Measurements from ENCODE around the gene PTPRM.

Gene PTPRM

DNA sequence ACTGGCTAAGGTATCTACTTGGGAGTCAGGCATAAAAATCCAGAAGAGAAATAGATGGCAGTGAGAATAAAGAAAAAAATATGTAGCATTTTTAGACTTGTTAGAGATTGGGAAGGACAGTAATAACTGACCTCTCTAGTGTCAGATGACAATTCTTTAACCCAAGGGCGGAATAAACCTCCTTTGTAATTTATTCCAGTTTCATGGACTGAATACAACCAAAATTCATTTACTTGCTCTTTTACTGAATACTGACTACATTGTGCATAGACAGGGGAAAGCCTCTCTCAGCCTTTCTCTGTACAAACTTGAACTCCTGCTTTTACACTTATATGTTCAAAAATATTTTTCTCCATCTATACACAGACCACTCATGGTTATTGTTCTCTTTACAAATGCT, 566.8 kb downstream of the PTPRM start:
- DNase-seq = no peak

DNA sequence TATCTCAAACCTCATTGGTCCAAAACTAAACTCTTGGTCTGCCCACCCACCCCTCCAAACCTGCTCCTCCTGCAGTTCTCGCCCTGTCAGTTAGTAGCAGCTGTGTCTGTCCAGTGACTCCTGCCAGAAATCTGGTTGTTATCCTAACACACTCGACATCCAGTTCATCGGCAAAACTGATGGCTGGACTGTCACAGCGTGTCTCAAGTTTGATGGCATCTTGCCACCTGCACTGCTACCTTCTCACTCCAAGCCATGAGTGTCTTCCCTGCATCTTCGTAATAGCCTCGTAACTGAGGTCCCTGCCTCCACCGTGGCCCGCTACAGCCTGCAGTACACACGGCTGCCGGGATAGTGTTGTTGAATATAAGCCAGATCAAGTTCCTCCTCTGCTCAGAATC, 572.0 kb downstream of the PTPRM start:
- DNase-seq = no peak

DNA sequence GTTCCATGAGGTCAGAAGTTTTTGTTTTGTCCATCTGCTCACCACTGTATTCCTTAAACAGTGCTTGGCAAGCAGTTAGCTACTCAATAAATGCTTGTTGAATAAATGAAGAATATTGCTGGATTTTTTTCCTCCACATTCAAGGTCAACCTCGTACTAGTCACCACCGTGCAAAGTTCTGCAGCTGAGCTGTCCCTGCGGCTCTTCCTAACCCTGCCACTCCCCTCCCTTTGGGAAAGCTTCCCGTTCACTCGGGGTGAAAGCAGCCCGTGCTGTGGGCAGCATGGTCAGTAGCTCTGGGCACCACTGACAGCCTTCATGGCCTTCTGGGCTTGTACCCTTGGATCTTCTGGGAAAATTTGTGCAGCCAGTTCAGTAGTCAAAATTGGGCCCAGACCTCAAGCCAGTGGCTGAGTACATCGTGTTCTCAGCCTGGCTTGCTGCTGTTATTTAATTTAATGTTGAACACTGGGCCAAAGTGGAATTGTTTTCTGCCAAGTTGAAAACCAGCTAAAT, 572.8 kb downstream of the PTPRM start:
- DNase-seq = no peak

DNA sequence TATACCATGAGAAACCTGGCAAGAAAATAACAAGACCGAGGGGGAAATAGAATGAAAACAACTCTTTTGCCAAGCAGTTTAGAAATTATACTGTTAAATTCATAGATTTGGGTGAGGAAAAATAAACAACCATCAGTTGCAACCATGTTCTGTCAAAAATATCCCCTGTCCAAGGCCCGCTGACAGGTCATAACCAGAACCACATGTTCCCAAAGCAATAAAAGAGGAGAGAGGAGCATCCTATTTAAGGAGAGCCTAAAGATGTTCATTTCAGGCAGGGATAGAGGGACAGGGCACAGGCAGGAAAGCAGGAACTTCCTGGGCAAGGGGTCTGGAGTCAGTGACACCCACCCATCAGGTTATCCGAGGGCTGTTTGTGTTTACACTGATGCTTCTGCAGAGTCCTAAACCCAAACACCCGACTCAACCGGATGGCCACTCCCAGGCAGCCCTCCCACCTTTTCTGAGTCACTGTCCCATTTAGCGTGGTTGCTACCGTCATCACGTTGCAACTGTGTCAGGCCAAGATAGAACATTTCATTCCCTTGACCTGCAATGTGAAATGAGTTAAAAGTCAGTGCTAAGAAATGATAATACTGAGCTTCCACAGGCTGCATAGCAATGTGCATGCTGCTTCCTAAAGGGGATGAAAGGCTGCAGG, 573.9 kb downstream of the PTPRM start:
- no peak for DNase-seq

DNA sequence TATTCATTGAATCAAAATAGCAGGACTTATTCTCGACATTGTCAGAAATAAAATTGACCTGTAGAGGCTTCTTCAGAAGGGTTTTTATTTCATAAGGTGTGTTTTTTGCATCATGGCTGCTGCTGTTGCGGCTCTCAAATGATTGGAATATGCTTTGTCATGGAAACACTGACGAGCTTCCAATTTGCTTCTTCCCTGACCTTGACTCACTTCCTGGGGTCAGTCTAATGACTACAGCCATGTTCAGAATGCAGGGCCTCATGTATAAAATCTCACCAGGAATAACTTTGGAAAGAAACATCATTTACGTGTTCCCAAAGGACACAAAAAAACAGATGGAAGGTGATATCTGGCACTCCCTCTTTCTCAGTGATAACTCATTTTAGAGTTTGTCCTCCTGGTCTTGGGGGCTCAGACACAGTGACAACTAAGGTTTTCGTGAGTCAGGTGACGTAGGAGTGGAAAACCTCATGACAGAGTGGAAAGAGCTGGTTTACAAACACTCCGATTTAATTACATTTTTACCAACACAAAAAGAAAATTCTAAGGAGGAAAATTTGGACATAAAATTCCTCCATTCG, 575.1 kb downstream of the PTPRM start:
- no peak for DNase-seq

DNA sequence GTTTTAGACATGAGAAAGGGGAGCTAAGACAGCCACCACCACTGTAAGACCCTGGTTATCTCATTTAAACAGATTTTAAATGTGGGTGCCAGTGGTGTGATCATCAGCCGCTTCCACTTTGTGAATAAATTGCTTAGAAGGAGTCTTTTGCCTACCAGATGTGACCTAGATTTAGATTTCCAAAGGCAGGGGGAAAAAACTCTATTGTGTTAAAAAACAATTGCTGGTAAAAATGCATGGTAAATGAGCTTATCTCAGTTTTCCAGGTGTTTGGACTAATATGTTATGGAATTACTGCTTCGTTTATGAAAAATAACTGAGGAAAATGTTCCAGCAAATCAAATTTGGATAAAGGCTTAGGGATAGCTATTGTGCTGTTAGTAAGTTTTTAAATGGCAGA, 575.8 kb downstream of the PTPRM start:
- no peak for DNase-seq

DNA sequence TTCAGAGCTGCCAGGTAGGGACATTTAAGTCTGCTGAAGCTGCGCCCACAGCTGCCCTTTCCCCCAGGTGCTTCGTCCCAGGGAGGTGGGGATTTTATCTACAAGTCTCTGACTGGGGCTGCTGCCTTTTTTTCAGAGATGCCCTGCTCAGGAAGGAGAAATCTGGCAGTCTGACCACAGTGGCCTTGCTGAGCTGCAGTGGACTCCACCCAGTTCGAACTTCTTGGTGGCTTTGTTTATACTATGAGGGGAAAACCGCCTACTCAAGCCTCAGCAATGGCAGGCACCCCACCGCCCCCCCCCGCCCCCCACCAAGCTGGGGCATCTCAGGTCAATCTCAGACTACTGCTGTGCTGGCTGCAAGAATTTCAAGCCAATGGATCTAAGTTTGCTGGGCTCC, 584.1 kb downstream of the PTPRM start:
- no peak for DNase-seq

DNA sequence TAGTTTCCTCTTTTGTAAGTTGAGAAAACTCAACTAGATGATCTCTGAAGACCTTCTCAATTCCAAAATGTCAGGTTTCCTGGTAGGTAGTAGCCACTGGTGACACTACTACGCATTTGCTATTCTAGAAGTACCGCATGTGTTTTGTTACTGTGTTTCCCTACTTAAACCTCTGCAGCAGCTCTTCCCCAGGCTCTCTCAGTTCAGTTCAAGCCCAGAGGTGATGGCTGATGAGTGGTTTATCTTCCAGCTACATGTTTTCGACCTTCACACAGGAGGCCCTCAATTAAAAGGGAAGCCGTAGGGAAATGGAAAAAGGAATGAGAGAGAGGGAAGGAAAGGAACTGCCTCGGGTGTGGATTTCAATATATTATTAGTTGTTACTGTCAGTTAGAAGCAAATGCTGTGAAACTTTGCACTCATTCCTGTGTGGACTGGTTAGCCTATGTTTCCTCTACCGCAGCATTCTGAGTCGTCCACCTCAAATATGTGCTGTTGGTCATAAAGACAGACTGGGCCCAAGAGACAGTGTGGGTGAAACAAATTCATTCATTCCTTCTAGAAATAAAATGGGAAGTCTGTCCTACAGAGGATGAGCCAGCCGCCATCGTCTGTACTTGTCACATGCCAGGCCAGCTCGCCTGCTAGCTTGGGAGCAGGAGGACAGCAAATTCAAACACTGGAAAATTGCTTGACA, 586.9 kb downstream of the PTPRM start:
- DNase-seq = no peak

DNA sequence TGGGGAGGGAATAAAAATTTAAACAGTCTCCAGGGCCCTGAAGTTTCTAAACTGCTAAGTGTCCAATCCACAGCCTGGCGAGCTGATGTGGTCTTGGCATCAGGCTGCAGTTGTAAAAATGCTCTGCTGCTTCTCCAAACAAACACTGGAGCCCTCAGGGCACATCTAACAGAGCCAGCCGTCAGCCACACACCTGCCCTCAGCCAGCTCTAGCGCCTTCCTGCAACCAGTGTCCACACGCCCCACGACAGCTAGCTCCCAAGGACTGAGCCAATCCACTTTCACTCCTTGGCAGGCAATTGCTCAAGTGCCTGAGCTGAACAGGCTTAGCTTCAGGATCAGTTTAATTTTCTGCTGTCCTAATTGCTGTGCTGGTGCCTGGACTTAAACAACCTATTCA, 595.7 kb downstream of the PTPRM start:
- DNase-seq = no peak

DNA sequence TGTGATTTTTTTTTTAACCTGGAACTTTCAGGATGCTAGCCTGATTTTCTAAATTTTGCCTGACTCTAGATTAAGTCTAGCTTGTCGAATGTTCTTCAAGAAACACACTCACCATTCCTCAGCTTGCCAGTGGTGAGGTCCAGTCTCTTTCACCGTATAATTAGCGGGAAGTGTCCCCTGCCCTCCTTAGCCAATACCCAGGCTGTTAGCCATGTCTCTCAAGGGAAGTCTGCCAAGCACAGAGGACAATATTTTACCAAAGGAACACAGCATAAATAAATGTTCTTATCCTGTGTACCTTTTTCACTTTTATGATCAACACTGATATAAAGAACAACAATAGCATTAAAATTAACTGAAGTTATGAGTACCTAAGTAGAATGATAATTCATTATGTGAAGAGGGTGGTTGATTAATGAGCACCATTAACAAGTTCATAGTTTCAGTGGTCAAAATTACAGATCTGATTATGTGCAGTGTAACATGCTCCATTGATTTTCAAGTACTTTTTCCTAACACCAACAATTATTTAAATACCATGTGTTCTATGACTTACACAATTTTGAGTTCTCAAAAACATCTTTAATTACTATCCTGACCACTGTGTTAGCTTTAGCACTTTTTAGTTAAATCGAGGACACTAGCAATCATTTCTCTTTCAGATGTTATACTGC, 596.3 kb downstream of the PTPRM start:
- DNase-seq = no peak

DNA sequence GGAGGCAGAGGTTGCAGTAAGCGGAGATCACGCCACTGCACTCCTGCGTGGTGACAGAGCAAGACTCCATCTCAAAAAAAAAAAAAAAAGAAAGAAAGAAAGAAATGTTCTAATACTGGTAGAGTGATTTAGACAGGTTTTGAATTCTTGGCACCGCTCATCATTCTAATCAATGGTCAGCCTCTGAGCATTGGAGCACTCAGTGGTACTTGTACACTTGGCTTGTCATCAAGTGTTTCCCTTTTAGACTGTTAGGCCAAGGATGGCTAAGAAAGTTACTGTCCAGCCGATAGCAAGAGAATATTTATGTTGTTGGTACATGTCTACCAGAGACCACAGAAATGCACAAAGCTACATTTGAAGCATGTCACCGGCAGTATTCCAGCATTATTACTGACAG, 598.0 kb downstream of the PTPRM start:
- no peak for DNase-seq

DNA sequence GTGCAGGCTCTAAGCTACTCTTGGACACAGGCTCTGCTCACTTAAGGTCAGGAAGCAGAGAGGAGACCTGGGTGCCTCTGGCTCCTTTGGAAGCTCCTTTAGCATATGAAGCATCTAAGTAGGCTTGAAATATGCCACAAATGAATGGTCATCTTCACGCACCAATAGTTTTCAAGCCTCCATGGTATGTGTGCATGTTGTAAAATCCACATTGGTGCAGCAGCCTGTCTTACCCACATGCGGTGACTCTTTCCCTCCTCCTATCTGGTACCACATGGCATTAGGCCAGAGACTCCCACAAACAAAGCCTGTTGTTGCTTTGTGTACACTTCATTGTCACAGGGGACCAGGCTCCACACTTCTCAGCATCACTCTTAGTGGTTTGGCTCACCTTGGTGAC, 599.9 kb downstream of the PTPRM start:
- no peak for DNase-seq

DNA sequence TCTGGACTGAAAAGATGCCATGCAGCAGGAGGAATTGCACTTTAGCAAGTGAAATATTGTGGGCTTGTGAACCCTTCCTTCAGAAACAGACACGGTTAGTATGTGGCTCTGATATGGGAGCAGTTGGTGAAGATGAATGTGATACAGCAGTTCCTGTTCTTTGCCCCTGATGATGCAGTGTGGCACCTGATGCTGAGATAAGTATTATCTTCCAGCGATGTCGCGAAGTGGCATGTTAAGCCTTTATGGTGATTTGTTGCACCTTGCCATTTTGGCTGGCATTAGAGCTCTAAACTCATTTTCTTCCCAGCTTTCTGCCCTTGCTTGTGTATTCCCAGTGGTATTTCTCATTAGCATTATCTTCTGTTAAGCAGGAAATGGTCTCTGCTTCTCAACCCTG, 600.6 kb downstream of the PTPRM start:
- DNase-seq = no peak

DNA sequence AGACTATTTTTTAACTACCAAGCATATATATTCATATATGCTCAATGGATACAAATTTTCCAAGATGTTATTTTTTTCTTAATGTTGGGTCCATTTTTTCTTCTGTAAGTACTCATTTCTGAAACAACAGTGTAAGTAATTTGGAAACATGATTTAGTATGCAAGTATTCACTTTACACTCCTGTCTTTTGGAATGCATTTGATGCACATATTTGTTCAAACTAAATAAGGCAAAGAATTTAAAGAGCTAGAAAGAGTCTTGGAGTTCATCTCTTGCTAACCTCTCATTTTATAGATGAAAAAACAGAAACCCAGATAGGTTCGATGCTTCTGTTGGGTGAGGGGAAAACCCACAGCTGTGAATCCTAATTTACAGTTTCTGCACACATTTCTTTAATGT, 602.6 kb downstream of the PTPRM start:
- no peak for DNase-seq

DNA sequence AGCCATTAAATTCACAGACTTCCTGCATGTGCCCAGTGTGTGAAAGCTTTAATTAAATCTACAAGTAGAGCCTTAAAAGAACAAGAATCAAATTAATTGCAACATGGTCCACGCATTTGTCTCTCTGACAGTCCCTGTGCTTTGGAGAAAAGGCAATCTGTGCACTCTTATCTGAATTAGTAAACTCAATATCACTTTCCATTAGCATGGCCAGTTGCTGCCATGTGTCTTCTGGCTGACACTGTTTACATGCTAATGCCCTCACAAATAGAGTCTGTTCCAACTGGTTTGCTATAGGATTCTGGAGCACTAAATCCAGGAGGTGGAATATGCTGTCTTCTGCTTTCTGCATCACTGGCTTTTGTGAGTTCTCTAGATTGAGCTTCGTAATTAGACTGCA, 607.7 kb downstream of the PTPRM start:
- DNase-seq = no peak

DNA sequence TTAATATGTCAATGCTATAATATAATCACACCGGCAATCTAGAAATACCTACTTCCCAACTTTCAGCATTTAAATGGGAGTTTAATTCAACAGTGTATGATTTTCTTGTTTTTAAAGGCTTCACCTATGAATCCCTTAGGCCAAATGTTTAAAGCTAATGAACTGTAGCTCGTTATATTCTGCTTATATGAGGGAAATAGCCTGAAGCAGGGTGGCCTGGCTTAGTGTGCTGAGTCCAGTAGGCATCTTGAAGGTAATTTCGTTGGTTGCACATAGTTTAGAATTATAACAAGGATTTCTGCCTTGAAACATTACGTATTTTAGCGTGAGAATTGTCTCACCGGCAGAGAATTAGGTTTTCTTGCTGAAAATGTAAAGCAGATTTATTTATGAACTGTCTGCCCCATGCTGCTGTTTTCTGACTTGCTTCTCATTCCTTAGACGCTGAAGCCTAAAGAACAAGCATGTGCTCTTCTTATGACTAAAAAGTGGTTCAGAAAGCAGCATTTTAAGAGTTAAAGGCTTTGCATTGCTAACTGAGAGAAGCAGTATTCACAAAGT, 608.5 kb downstream of the PTPRM start:
- DNase-seq = no peak

DNA sequence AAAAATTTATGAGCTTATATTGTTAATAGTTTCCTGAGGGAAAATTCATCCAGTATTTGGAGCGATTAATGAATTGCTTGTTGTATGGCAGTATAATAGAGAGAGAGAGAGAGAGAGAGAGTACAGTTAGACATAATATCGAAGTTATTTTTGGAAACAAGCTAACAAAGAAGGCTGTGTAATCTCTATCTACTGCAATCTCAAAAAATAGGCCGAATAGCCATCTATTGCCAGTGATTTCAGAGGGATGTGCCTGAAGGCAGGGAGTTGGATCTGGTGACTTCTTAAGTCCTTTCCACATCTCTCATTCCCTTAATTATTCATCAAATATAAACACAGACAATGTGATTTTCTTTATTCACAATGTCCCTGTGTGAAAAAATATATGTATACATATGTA, 609.0 kb downstream of the PTPRM start:
- DNase-seq = no peak

DNA sequence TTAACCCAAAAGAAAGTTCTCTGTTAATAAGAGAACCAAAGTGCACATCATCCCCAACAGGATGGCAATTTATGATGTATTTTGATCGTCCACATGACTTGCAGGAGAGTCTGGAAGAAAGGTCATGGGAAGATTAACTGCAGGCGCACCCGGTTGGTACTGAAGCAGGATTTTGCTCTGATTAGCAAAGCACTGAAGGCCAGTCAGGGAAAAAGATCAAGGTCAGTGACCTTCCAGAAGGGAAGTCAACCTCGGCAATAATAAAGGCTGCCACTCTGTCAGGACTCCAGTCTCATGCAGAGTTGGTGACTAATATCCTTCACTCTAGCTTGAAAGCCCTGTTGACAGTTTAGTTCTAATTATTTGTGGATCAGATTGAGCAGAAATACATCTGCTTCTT, 609.4 kb downstream of the PTPRM start:
- no peak for DNase-seq

DNA sequence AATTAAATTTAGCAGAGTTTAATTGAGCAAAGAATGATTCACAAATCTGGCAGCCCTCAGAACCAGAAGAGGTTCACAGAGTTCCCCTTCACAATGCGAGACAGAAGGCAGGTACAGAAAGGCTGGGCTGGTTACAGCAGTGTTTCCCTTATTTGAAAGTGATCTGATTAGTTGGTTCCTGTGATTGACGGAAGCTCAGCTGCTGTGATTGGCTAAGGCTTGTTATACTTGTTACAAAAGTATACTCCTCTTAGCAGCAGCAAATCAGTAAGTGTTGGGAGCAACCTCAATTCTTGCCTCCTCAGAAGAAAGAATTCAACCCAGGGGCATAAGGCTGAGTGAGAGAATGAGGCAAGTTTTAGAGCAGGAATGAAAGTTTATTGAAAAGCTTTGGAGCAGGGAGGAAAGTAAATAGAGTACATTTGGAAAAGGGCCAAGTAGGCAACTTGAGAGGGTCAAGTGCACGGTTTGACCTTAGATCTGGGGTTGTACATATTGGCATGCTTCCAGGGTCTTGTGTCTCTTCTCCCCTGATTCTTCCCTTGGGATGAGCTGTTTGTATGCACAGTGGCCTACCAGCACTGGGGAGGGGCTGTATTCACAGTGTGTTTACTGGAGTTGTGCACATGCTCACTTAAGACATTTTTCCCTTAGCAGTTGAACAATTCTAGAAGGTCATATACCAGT, 610.4 kb downstream of the PTPRM start:
- no peak for DNase-seq

DNA sequence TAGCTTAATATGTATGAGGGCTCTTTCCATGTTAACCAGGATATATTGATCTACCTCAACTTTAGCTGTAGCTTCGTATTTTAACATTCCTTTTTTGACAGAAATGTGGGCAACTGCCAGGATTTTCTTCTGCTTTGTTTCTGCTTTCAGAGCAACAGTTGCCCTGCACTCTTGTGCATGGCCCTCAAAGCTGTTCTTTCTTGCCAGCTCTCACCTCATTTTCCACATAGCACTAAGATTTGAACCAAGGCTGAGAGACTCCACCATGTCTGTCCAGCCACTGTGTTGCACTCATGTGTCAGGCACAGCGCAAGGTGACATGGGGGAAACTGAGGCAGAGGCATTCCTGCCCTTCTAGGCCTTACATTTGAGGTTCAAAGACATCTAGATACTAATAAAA, 619.3 kb downstream of the PTPRM start:
- no peak for DNase-seq

DNA sequence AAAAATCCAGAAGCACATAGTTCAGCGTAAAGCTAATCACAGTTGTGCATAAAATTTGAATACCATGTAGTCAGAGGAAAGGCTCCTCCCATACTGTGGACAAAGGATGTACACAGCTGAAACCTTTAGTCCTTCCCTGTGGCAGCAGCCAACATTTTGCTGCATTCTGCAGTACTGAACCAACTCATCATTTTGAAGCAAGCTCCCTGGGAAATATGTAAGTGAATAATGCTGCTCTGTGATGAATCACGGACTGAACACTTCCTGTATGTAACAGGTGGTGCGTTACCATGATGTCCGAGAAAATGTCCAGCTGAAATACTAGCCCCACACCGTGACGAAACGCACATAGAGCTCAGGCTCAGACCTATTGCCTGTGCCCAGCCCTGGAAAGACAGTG, 621.1 kb downstream of the PTPRM start:
- DNase-seq = no peak

DNA sequence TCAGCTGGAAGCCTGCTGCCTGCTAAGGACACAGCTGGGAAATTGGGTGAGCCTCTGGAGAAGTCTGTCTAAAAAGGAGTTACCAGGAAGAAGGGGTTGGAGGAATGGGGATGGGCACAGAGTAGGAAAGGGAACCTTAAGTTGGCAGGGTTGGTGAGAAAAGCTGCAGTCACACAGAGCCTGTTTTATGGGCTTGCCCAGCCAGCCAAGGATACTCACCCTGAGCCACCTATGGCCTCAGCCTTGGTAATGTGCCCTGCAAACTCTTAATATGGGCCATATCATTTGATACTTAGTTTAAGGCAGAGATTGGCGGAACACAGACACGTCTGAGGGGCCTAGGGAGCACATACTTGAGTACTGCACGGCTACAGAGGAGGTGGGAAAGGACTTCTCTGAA, 623.9 kb downstream of the PTPRM start:
- DNase-seq = no peak

DNA sequence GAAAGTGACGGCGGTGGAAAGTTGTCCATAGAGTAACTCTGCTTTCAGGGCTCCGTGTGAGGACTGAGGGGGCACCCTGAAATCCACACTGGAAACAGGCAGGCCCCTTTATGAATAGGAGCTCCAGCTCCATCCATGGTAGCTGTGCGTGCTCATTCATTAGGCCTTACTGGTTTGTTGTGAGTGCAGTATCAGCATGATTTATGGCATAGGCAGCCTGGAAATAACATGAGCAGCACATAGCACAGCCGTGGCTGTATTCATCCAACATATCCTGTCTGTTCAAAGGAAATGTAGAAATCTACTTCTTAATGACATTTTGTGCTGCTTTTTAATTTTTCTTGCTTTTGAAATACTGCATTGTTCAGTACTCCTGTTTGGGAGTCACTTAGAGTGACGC, 627.3 kb downstream of the PTPRM start:
- no peak for DNase-seq

Data from activated T-cell treated with anti-CD3 and anti-CD28 coated beads for 4 hours (primary cell).